ENCODE data around the gene C1QTNF2. TPM values are rescaled to one million over a fixed set of nuclear protein-coding genes. Genes with fewer than 3 reads are reported as not detected.

C1QTNF2 gene
- total RNA-seq, 2 experiments from 2014 or later: not detected

- Histone ChIP-seq H3K27me3 (ENCODE audit: control insufficient read depth in 1 of 2, insufficient read depth in 2 of 2, low read length in 2 of 2) (peaks cover 11 to 24% of the 10 kb centered on the region in 2 experiments), H3K4me1 (ENCODE audit: insufficient read depth, low read length) (no peaks in the 10 kb centered on the region), H3K36me3 (ENCODE audit: insufficient read depth, low read length) (no peaks in the 10 kb centered on the region), H3K4me3 (ENCODE audit: low read length) (no peak overlapping the region), H3K27ac (ENCODE audit: low read depth in 1 of 2, low read length in 2 of 2) (no peak overlapping the region), H3K9me3 (ENCODE audit: control insufficient read depth in 1 of 2, insufficient read depth in 1 of 2, low read length in 2 of 2) (no peaks in the 10 kb centered on the region)
- no peak overlapping the region for H3K27ac Mint-ChIP-seq
- no peak overlapping the region for H3K4me3 Mint-ChIP-seq
- ATAC-seq (ENCODE audit: poor library complexity) (no peak), DNase-seq (no peak)
- no peak for TF ChIP-seq CTCF (IDR thresholded peaks at IDR 0.05)
- H3K4me1 Mint-ChIP-seq (ENCODE audit: low read depth): no peaks in the 10 kb centered on the region
- H3K9me3 Mint-ChIP-seq: no peaks in the 10 kb centered on the region
- H3K36me3 Mint-ChIP-seq (ENCODE audit: low read depth): no peaks in the 10 kb centered on the region
- CTCF ChIA-PET: interaction anchor here (1.2 kb wide), 1 partner anchor 354 kb away, joined by 4 read pairs; no protein-coding TSS in a partner anchor
- POLR2A ChIA-PET: no interaction called here
- intact Hi-C loops (cut with DNase I, micrococcal nuclease): no loop called here
- H3K27me3 Mint-ChIP-seq: peaks cover 71% of the 10 kb centered on the region
Observed at GRCh38 chr5:160376416-160376815, 6.0 kb upstream of the C1QTNF2 start.

GRCh38 chr5:160375701-160376100, 5.3 kb upstream of the C1QTNF2 start:
- Histone ChIP-seq H3K4me3 (ENCODE audit: low read length) (no peak overlapping the region), H3K9me3 (ENCODE audit: control insufficient read depth in 1 of 2, insufficient read depth in 1 of 2, low read length in 2 of 2) (no peaks in the 10 kb centered on the region), H3K27ac (ENCODE audit: low read depth in 1 of 2, low read length in 2 of 2) (no peak overlapping the region), H3K27me3 (ENCODE audit: control insufficient read depth in 1 of 2, insufficient read depth in 2 of 2, low read length in 2 of 2) (peaks cover 13 to 30% of the 10 kb centered on the region in 2 experiments), H3K36me3 (ENCODE audit: insufficient read depth, low read length) (no peaks in the 10 kb centered on the region), H3K4me1 (ENCODE audit: insufficient read depth, low read length) (no peaks in the 10 kb centered on the region)
- CTCF ChIA-PET: interaction anchor here (1.2 kb wide), 1 partner anchor 354 kb away, joined by 4 read pairs; no protein-coding TSS in a partner anchor
- POLR2A ChIA-PET: no interaction called here
- no peak overlapping the region for H3K27ac Mint-ChIP-seq
- peaks cover 3% of the 10 kb centered on the region for H3K4me1 Mint-ChIP-seq (ENCODE audit: low read depth)
- no peak for TF ChIP-seq CTCF (IDR thresholded peaks at IDR 0.05)
- H3K27me3 Mint-ChIP-seq: peaks cover 78% of the 10 kb centered on the region
- intact Hi-C loops (cut with DNase I, micrococcal nuclease): no loop called here
- H3K4me3 Mint-ChIP-seq: no peak overlapping the region
- H3K36me3 Mint-ChIP-seq (ENCODE audit: low read depth): no peaks in the 10 kb centered on the region
- DNase-seq (no peak), ATAC-seq (ENCODE audit: poor library complexity) (no peak)
- no peaks in the 10 kb centered on the region for H3K9me3 Mint-ChIP-seq

- peaks cover 0 to 4% of the 10 kb centered on the region in 2 experiments for H3K9me3 ChIP-seq (ENCODE audit: control insufficient read depth in 1 of 2, insufficient read depth in 1 of 2, low read length in 2 of 2)
- ATAC-seq (ENCODE audit: poor library complexity): no peak
- POLR2A ChIA-PET: no interaction called here
- H3K4me3 Mint-ChIP-seq: no peak overlapping the region
- no peaks in the 10 kb centered on the region for H3K36me3 Mint-ChIP-seq (ENCODE audit: low read depth)
- H3K9me3 Mint-ChIP-seq: no peaks in the 10 kb centered on the region
- no peak overlapping the region for H3K27ac Mint-ChIP-seq
- TF ChIP-seq CTCF (IDR thresholded peaks at IDR 0.05): no peak
- H3K4me3 ChIP-seq (ENCODE audit: low read length): no peak overlapping the region
- H3K4me1 Mint-ChIP-seq (ENCODE audit: low read depth): peaks cover 5% of the 10 kb centered on the region
- no peaks in the 10 kb centered on the region for H3K36me3 ChIP-seq (ENCODE audit: insufficient read depth, low read length)
- intact Hi-C loops (cut with DNase I, micrococcal nuclease): no loop called here
- CTCF ChIA-PET: no interaction called here
- peaks cover 78% of the 10 kb centered on the region for H3K27me3 Mint-ChIP-seq
- H3K27me3 ChIP-seq (ENCODE audit: control insufficient read depth in 1 of 2, insufficient read depth in 2 of 2, low read length in 2 of 2): peaks cover 18 to 35% of the 10 kb centered on the region in 2 experiments
- DNase-seq: no peak
- no peak overlapping the region for H3K27ac ChIP-seq (ENCODE audit: low read depth in 1 of 2, low read length in 2 of 2)
- H3K4me1 ChIP-seq (ENCODE audit: insufficient read depth, low read length): peaks cover 5% of the 10 kb centered on the region
Observed at GRCh38 chr5:160375166-160375565, 4.7 kb upstream of the C1QTNF2 start.

All from CD4-positive, alpha-beta T cell (primary cell).